Smooth muscle cell (in vitro differentiated cells): ENCODE data around the gene NPBWR2. TPM values are rescaled to one million over a fixed set of nuclear protein-coding genes. Genes with fewer than 3 reads are reported as not detected.
A peak's percentile ranks its signal among the peaks of the same experiment; 100 is the strongest.

Experiments used
- DNase-seq: peaks from one replicate; lab custom pipeline; 2025; ENCODE audit not compliant: unreplicated experiment; lab: John Stamatoyannopoulos, UW
- H2AFZ ChIP-seq: fragments of 200-600 bp; sonication (generic); 2 replicates; pipeline ENCODE4 v1.6.0; 2016; ENCODE audit warnings: antibody characterized with exemption, low read depth, mild to moderate bottlenecking
- H3F3A ChIP-seq: fragments of 200-600 bp; sonication (generic); 2 replicates; pipeline ENCODE4 v1.6.0; 2017; ENCODE audit warnings: antibody characterized with exemption, low read depth
- H3K27ac ChIP-seq: fragments of 200-600 bp; sonication (generic); 2 replicates; pipeline ENCODE4 v1.5.1; 2016; ENCODE audit warnings: low read depth, mild to moderate bottlenecking
- H3K27me3 ChIP-seq: fragments of 200-600 bp; sonication (generic); 2 replicates; pipeline ENCODE4 v1.6.1; 2016; ENCODE audit warnings: low read depth, mild to moderate bottlenecking
- H3K36me3 ChIP-seq: fragments of 200-600 bp; sonication (generic); 2 replicates; pipeline ENCODE4 v1.5.1; 2016; ENCODE audit warnings: low read depth
- H3K4me1 ChIP-seq: fragments of 200-600 bp; sonication (generic); 2 replicates; pipeline ENCODE4 v1.5.1; 2016; ENCODE audit warnings: low read depth
- H3K4me2 ChIP-seq: fragments of 200-600 bp; sonication (generic); 2 replicates; pipeline ENCODE4 v1.6.0; 2016; ENCODE audit warnings: mild to moderate bottlenecking
- H3K4me3 ChIP-seq: fragments of 200-600 bp; sonication (generic); 2 replicates; pipeline ENCODE4 v1.5.1; 2016; ENCODE audit warnings: mild to moderate bottlenecking
- H3K79me2 ChIP-seq: fragments of 200-600 bp; sonication (generic); 2 replicates; pipeline ENCODE4 v1.6.0; 2016; ENCODE audit warnings: low read depth, mild to moderate bottlenecking
- H3K9ac ChIP-seq: fragments of 200-600 bp; sonication (generic); 2 replicates; pipeline ENCODE4 v1.6.0; 2016; ENCODE audit warnings: low read depth
- H3K9me3 ChIP-seq: fragments of 200-600 bp; sonication (generic); replicated peaks from 2 replicates; pipeline ENCODE4 v1.5.1; 2016; ENCODE audit warnings: low read depth
- H4K20me1 ChIP-seq: fragments of 200-600 bp; sonication (generic); 2 replicates; pipeline ENCODE4 v1.6.0; 2016; ENCODE audit warnings: low read depth
- WGBS: methylation state at CpG from one replicate; pipeline ENCODE4 v1.1.7; 2016; ENCODE audit warnings: low lambda C conversion rate; 5-methylcytosine and 5-hydroxymethylcytosine counted together
- polyA plus RNA-seq: library from polyadenylated mRNA; unstranded; fragments of >200 nt; fragmentation: Nextera tagmentation; extraction: Ambion mirVana; gene quantifications from 2 replicates; pipeline ENCODE4 v1.2.1, GENCODE V29; 2016
- total RNA-seq: library from RNA; depleted of rRNA; stranded (reverse); fragments of >200 nt; gene quantifications from 2 replicates; pipeline ENCODE4 v1.2.3, GENCODE V29; 2014
- TF ChIP-seq, protein P1 (sequence below): fragments of 200-600 bp; sonication (generic); IDR thresholded peaks from 2 replicates; pipeline ENCODE4 v1.5.1; 2017; ENCODE audit warnings: borderline replicate concordance, mild to moderate bottlenecking, antibody characterized with exemption; ENCODE audit not compliant: insufficient read depth, poor library complexity, severe bottlenecking

NPBWR2 gene
- total and polyA plus RNA-seq, 2 experiments from 2014 or later = not detected

- Histone ChIP-seq H3K4me2 (peak overlapping the region; percentile 89), H4K20me1 (no peaks in the 10 kb centered on the region), H2AFZ (no peak overlapping the region), H3K79me2 (no peaks in the 10 kb centered on the region), H3K27me3 (peaks cover 24% of the 10 kb centered on the region), H3K36me3 (no peaks in the 10 kb centered on the region), H3K9ac (no peak overlapping the region), H3F3A (peaks cover 14% of the 10 kb centered on the region), H3K4me1 (peaks cover 18% of the 10 kb centered on the region), H3K4me3 (peak overlapping the region; percentile 76), H3K9me3 (no peaks in the 10 kb centered on the region), H3K27ac (no peak overlapping the region)
- 90% methylated on average over 13 of the region's 17 CpGs for WGBS
- TF ChIP-seq, protein P1, sequence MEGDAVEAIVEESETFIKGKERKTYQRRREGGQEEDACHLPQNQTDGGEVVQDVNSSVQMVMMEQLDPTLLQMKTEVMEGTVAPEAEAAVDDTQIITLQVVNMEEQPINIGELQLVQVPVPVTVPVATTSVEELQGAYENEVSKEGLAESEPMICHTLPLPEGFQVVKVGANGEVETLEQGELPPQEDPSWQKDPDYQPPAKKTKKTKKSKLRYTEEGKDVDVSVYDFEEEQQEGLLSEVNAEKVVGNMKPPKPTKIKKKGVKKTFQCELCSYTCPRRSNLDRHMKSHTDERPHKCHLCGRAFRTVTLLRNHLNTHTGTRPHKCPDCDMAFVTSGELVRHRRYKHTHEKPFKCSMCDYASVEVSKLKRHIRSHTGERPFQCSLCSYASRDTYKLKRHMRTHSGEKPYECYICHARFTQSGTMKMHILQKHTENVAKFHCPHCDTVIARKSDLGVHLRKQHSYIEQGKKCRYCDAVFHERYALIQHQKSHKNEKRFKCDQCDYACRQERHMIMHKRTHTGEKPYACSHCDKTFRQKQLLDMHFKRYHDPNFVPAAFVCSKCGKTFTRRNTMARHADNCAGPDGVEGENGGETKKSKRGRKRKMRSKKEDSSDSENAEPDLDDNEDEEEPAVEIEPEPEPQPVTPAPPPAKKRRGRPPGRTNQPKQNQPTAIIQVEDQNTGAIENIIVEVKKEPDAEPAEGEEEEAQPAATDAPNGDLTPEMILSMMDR = no peak
- no peak for DNase-seq
Measured at GRCh38 chr20:64080813-64081623, 26.3 kb downstream of the NPBWR2 start.

GRCh38 chr20:64080013-64080812, 27.2 kb downstream of the NPBWR2 start, which contains the start of gene OPRL1:
OPRL1 (plus strand) TSS chr20:64080082; CDS start chr20:64092721, 12,639 bp downstream.
- peak; percentile 59 for DNase-seq
- Histone ChIP-seq H3F3A (peaks cover 14% of the 10 kb centered on the region), H3K9ac (peak within 1 kb of the TSS; percentile 60), H3K4me2 (peak within 1 kb of the TSS; percentile 89), H3K36me3 (no peaks in the 10 kb centered on the region), H4K20me1 (no peaks in the 10 kb centered on the region), H3K27ac (peak within 1 kb of the TSS; percentile 44), H3K9me3 (no peaks in the 10 kb centered on the region), H3K79me2 (no peaks in the 10 kb centered on the region), H3K27me3 (peaks cover 16% of the 10 kb centered on the region), H3K4me1 (peaks cover 18% of the 10 kb centered on the region), H2AFZ (no peak within 1 kb of the TSS), H3K4me3 (peak within 1 kb of the TSS; percentile 76)
- 10% methylated on average over 41 of the region's 62 CpGs for WGBS
- TF ChIP-seq, protein P1 = no peak

DNA sequence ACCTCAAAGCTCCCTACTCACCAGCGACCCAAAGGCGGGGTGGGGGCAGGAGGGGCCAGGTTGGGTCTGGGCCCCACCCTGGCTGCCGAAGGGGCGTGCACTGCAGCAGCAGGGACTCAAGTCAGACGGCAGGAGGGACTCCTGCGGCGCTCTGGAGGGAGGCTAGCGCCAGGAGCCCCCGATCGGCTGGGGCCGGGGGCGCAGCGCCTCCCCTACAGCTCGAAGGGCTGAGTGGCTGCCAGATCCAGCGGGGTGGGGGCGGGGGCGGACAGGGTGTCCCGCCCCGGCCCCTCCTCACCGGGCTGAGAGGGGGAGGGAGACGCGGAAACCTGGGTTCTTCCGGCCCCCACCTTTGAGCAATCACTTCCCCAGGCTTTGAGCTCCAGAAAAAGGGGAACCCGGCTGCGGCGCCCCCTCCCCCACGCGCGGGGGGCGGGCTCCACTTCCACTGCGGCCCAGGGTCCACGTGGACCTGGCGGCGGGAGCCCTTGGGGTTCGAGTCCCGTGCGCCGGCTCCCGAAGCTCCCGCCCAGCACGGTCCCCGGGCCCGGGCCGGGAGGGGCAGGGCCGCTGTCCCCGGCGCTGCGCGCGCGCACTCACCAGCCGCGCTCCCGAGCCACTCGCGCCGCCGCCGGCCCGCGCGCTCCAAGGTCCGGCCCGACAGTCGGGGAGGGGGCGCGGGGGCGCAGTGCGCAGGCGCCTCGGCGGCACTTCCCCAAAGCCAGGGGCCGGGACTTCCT, 27.9 kb downstream of the NPBWR2 start, which contains the start of gene RGS19:
RGS19 (minus strand) TSS at position 246 of the 740 bp plus-strand sequence. CDS start 2,632 bp downstream, outside the sequence.
- H4K20me1 ChIP-seq = no peaks in the 10 kb centered on the region
- peak within 1 kb of the TSS; percentile 76 for H3K4me3 ChIP-seq
- DNase-seq = peak; percentile 59
- WGBS = under 1% methylated on average over 39 of the region's 73 CpGs
- peaks cover 9% of the 10 kb centered on the region for H3K27me3 ChIP-seq
- peaks cover 13% of the 10 kb centered on the region for H3K4me1 ChIP-seq
- peaks cover 14% of the 10 kb centered on the region for H3F3A ChIP-seq
- H3K79me2 ChIP-seq = no peaks in the 10 kb centered on the region
- H3K36me3 ChIP-seq = no peaks in the 10 kb centered on the region
- peak within 1 kb of the TSS; percentile 44 for H3K27ac ChIP-seq
- H3K9ac ChIP-seq = peak within 1 kb of the TSS; percentile 60
- H3K9me3 ChIP-seq = no peaks in the 10 kb centered on the region
- TF ChIP-seq, protein P1 = no peak
- peak within 1 kb of the TSS; percentile 89 for H3K4me2 ChIP-seq
- no peak within 1 kb of the TSS for H2AFZ ChIP-seq
